A549 (cell line): ENCODE results near the gene TMEM86B.

Source experiments
- BCL3 ChIP-seq: fragments of >200 bp; sonication (Bioruptor Twin); formaldehyde crosslinking; IDR thresholded peaks from 3 replicates; pipeline ENCODE4 v1.6.1; 2016
- CEBPB ChIP-seq, 2 experiments: fragments of >200 bp in 1 of 2; sonication (Bioruptor Twin) in 1 of 2; formaldehyde crosslinking in 1 of 2; IDR thresholded peaks; 2 replicates each; pipeline ENCODE4 v1.6.1; 2012 to 2016
- HEYL ChIP-seq: fragments of 250-450 bp; sonication (Bioruptor Pico); IDR thresholded peaks from 2 replicates; pipeline ENCODE4 v1.8.0; 2021; ENCODE audit warnings: mild to moderate bottlenecking, moderate library complexity
- JUNB ChIP-seq: fragments of >200 bp; sonication (Bioruptor Twin); formaldehyde crosslinking; IDR thresholded peaks from 2 replicates; pipeline ENCODE4 v1.6.1; 2016
- MAX ChIP-seq: IDR thresholded peaks from 2 replicates; pipeline ENCODE4 v1.6.1; 2012
- MAZ ChIP-seq: fragments of 150-350 bp; IDR thresholded peaks from 2 replicates; pipeline ENCODE4 v1.6.1; 2014; ENCODE audit warnings: antibody characterized with exemption, low read depth, low read length, borderline replicate concordance
- POLR2A ChIP-seq: IDR thresholded peaks from 2 replicates; pipeline ENCODE4 v1.6.1; 2012; ENCODE audit warnings: mild to moderate bottlenecking, low read length
- RAD21 ChIP-seq, 2 experiments: fragments of >200 bp in 1 of 2; sonication (Bioruptor Twin) in 1 of 2; formaldehyde crosslinking in 1 of 2; IDR thresholded peaks in 1 of 2; conservative IDR thresholded peaks in 1 of 2; 2 replicates in 1 of 2; 3 replicates in 1 of 2; pipeline ENCODE4 v1.6.1; 2012 to 2018; ENCODE audit warnings: inconsistent platforms in 1 of 2
- RCOR1 ChIP-seq: fragments of 150-350 bp; IDR thresholded peaks from 2 replicates; pipeline ENCODE4 v1.6.1; 2014; ENCODE audit warnings: antibody characterized with exemption, low read length, low read depth
- REST ChIP-seq: fragments of 200-600 bp; sonication (generic); IDR thresholded peaks from 2 replicates; pipeline ENCODE4 v1.6.1; 2016; ENCODE audit warnings: antibody characterized with exemption, mild to moderate bottlenecking, moderate library complexity
- ZFP36 ChIP-seq: fragments of 450-650 bp; IDR thresholded peaks from 2 replicates; pipeline ENCODE4 v1.6.1; 2014; ENCODE audit warnings: borderline replicate concordance; ENCODE audit not compliant: partially characterized antibody
- TF ChIP-seq, protein P1 (sequence below): fragments of >200 bp; sonication (Bioruptor Twin); formaldehyde crosslinking; IDR thresholded peaks from 3 replicates; pipeline ENCODE4 v1.5.1; 2016

DNA sequence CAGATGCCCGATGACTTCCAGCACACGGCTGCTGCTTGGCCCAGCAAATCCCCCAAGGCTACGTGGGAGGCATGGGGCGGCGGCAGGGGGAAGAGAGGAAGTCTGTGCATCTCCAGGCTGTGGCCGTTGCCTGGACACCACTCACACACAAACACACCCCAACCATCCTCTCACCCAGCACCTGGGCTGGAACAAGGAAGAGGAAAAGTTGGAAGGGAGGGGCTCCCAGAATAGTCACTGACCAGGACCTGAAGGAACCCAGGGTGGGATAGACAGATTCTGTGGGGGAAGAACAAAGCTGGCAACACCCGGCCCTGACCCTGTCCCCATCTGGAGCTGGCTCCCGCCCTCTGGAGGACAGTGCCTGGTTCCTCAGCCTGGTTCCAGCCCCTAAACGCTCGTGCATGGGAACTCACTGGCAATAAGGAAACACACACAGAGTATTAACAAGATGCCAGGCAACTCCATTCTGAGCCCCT, 19.1 kb upstream of the TMEM86B start:
- TF ChIP-seq, protein P1, sequence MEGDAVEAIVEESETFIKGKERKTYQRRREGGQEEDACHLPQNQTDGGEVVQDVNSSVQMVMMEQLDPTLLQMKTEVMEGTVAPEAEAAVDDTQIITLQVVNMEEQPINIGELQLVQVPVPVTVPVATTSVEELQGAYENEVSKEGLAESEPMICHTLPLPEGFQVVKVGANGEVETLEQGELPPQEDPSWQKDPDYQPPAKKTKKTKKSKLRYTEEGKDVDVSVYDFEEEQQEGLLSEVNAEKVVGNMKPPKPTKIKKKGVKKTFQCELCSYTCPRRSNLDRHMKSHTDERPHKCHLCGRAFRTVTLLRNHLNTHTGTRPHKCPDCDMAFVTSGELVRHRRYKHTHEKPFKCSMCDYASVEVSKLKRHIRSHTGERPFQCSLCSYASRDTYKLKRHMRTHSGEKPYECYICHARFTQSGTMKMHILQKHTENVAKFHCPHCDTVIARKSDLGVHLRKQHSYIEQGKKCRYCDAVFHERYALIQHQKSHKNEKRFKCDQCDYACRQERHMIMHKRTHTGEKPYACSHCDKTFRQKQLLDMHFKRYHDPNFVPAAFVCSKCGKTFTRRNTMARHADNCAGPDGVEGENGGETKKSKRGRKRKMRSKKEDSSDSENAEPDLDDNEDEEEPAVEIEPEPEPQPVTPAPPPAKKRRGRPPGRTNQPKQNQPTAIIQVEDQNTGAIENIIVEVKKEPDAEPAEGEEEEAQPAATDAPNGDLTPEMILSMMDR, result no peak
- no peak for TF ChIP-seq MAZ
- TF ChIP-seq POLR2A, result no peak
- TF ChIP-seq HEYL (CRISPR knock-in tag), result no peak
- no peak for TF ChIP-seq REST
- TF ChIP-seq RAD21 (conservative IDR thresholded peaks at IDR 0.05 in 1 of 2, IDR thresholded peaks at IDR 0.05 in 1 of 2), result no peak
- TF ChIP-seq CEBPB (IDR thresholded peaks at IDR 0.05), result no peak
- no peak for TF ChIP-seq BCL3
- no peak for TF ChIP-seq RCOR1
- TF ChIP-seq JUNB, result no peak
- no peak for TF ChIP-seq MAX
- TF ChIP-seq ZFP36, result no peak
